Tibial artery (tissue), 4 donors: Measurements from ENCODE around the gene MPDZ.

ENCODE experiments used
- DNase-seq, 2 donors: peaks; one replicate each; pipeline ENCODE4 v3.0.0-alpha.2; 2019
- H3K27ac ChIP-seq, 2 donors: fragments of 200-600 bp; sonication (generic) in 1 of 2; 1 replicate in 1 of 2; 2 replicates in 1 of 2; pipeline ENCODE4 v1.5.1; 2018 to 2019; ENCODE audit warnings: mild to moderate bottlenecking in 1 of 2
- H3K27me3 ChIP-seq, 2 donors: fragments of 200-600 bp; sonication (generic) in 1 of 2; one replicate each; pipeline versions ENCODE4 v1.5.1 to v1.6.0; 2016 to 2019
- H3K36me3 ChIP-seq, 3 donors: fragments of 200-600 bp; sonication (generic) in 2 of 3; one replicate each; pipeline ENCODE4 v1.5.1; 2016 to 2019; ENCODE audit warnings: mild to moderate bottlenecking in 2 of 3
- H3K4me1 ChIP-seq, 4 donors: fragments of 200-600 bp; sonication (generic) in 2 of 4; 1 replicate in 3 of 4; 2 replicates in 1 of 4; pipeline ENCODE4 v1.5.1; 2016 to 2019
- H3K4me3 ChIP-seq, 2 donors: fragments of 200-600 bp; sonication (generic) in 1 of 2; 1 replicate in 1 of 2; 2 replicates in 1 of 2; pipeline ENCODE4 v1.5.1; 2018 to 2019; ENCODE audit warnings: mild to moderate bottlenecking in 2 of 2
- H3K9me3 ChIP-seq, 3 donors: fragments of 200-600 bp; sonication (generic) in 1 of 3; one replicate each; pipeline ENCODE4 v1.5.1; 2016 to 2019
- intact Hi-C: fragments of 100-400 bp; cut with DNase I; formaldehyde crosslinking; loops from one replicate; pipeline ENCODE4 v1.15.0; 2023; ENCODE audit warnings: low total_unique reads
- TF ChIP-seq, protein P1 (sequence below), 2 experiments: fragments of 200-600 bp in 1 of 2; fragments of 450-650 bp in 1 of 2; IDR thresholded peaks; one replicate each; pipeline ENCODE4 v1.5.1; 2017 to 2019; ENCODE audit warnings: antibody characterized with exemption in 2 of 2, mild to moderate bottlenecking in 1 of 2, moderate library complexity in 1 of 2

The MPDZ gene

DNA sequence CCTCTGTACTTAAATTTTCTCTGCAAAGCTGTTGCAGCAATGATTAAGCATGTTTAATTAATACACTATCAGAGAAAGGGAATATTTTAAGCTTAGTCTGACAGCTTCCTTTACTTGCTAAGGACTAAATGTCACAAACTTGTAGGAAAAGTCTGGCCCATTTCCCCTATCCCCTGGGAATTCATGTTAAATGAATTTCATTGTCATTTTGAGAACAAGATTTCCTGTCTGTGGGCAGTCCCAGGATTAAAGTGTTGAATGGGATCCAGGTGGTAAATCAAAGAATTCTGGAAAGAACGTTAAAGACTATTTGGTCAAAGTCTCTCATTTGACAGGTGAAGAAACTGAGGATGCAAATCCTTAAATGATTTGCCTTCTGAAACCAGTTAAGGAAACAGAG, 214.8 kb downstream of the MPDZ start:
- no peak for DNase-seq
- no peaks in the 10 kb centered on the region for H3K9me3 ChIP-seq
- no peaks in the 10 kb centered on the region for H3K36me3 ChIP-seq
- intact Hi-C loops = no loop called here
- H3K4me1 ChIP-seq = no peaks in the 10 kb centered on the region
- no peaks in the 10 kb centered on the region for H3K27me3 ChIP-seq
- TF ChIP-seq, protein P1, sequence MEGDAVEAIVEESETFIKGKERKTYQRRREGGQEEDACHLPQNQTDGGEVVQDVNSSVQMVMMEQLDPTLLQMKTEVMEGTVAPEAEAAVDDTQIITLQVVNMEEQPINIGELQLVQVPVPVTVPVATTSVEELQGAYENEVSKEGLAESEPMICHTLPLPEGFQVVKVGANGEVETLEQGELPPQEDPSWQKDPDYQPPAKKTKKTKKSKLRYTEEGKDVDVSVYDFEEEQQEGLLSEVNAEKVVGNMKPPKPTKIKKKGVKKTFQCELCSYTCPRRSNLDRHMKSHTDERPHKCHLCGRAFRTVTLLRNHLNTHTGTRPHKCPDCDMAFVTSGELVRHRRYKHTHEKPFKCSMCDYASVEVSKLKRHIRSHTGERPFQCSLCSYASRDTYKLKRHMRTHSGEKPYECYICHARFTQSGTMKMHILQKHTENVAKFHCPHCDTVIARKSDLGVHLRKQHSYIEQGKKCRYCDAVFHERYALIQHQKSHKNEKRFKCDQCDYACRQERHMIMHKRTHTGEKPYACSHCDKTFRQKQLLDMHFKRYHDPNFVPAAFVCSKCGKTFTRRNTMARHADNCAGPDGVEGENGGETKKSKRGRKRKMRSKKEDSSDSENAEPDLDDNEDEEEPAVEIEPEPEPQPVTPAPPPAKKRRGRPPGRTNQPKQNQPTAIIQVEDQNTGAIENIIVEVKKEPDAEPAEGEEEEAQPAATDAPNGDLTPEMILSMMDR (IDR thresholded peaks at IDR 0.05) = no peak
- H3K27ac ChIP-seq = no peak overlapping the region
- no peak overlapping the region for H3K4me3 ChIP-seq

DNA sequence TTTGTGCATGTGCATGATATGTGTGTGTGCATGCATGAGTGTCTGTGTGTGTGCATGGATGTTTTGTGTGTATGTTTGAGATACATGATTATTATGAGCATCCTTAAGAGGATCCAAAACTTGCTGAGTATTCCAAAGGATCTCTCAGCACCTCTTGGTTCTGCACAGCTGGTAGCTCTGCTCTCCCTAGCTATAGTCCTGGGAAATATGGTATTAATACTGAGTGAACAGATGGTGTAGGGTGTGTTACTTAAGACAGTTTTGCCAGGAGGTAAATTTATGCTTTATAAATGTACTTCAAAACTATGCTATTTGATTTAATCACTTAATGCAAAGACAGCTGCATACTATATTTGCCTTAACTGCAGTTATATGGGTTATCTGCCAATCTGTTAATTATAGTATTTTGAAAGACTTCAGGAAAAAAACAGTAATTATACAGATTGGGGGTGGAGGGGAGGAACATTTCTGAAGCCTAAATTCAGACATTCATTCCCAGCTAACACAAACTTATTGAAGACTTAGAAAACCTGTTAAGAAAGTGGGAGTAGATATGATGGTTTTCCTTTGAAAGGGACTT, 215.5 kb downstream of the MPDZ start:
- no peaks in the 10 kb centered on the region for H3K36me3 ChIP-seq
- DNase-seq = no peak
- TF ChIP-seq, protein P1 (IDR thresholded peaks at IDR 0.05) = no peak
- H3K9me3 ChIP-seq = no peaks in the 10 kb centered on the region
- intact Hi-C loops = no loop called here
- H3K27me3 ChIP-seq = no peaks in the 10 kb centered on the region
- no peak overlapping the region for H3K27ac ChIP-seq
- no peak overlapping the region for H3K4me3 ChIP-seq
- no peaks in the 10 kb centered on the region for H3K4me1 ChIP-seq

DNA sequence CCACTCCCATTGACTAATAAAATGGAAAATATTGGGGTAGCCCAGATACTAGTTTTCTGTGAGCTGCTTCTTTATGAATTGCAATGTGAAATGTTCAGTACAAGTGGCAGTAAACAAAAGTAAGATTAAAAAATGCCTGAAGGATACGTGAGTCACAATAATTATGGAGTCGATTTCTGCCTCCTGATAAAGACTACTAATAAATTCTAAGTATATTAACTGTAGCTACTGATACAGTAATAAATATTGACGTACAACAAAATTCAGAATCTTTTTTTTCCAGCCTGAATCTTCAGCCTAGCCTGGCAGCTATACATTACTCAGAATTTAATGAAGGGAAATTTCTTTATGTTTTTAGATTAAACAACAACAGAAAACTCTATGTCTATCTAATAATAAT, 218.1 kb downstream of the MPDZ start:
- TF ChIP-seq, protein P1 (IDR thresholded peaks at IDR 0.05) = no peak
- no peak overlapping the region for H3K27ac ChIP-seq
- H3K4me3 ChIP-seq = no peak overlapping the region
- H3K36me3 ChIP-seq = no peaks in the 10 kb centered on the region
- no peaks in the 10 kb centered on the region for H3K27me3 ChIP-seq
- intact Hi-C loops = no loop called here
- DNase-seq = no peak
- H3K9me3 ChIP-seq = no peaks in the 10 kb centered on the region
- no peaks in the 10 kb centered on the region for H3K4me1 ChIP-seq
